ENCODE measurements around the gene AMY2B. TPM values are rescaled to one million over a fixed set of nuclear protein-coding genes. Genes with fewer than 3 reads are reported as not detected.

AMY2B gene
- total and polyA plus RNA-seq, 2 of the 8 experiments (the other 6 are each of a cell fraction or from before 2014, with no cell fraction given), result 2.0 to 2.1 TPM

- TF ChIP-seq CHD7 (IDR thresholded peaks at IDR 0.05; ENCODE audit: insufficient replicate concordance, low read length) (no peak), ASH2L (IDR thresholded peaks at IDR 0.05; ENCODE audit: low read length) (no peak), BCL11A (IDR thresholded peaks at IDR 0.05; ENCODE audit: low read depth in 2 of 2, low read length in 2 of 2) (no peak), BRCA1 (IDR thresholded peaks at IDR 0.05; ENCODE audit: low read depth, low read length) (no peak), KDM4A (IDR thresholded peaks at IDR 0.05; ENCODE audit: low read depth, low read length, severe bottlenecking) (no peak), POLR2AphosphoS5 (IDR thresholded peaks at IDR 0.05; ENCODE audit: low read depth, low read length) (no peak), SP1 (IDR thresholded peaks at IDR 0.05; ENCODE audit: low read depth, low read length) (no peak), SAP30 (IDR thresholded peaks at IDR 0.05; ENCODE audit: insufficient read depth, insufficient replicate concordance, low read length) (no peak), CHD2 (IDR thresholded peaks at IDR 0.05; ENCODE audit: low read length) (no peak)
Measured at GRCh38 chr1:103569493-103569892, 1.9 kb upstream of the AMY2B start (continued).
